Loucy (cell line): Measurements from ENCODE around the gene SDK1.

Experiments used
- EZH2phosphoT487 ChIP-seq: fragments of 200-600 bp; IDR thresholded peaks from 2 replicates; pipeline ENCODE4 v1.6.1; 2018; ENCODE audit warnings: antibody characterized with exemption, mild to moderate bottlenecking, moderate library complexity, borderline replicate concordance
- TF ChIP-seq, protein P1 (sequence below): fragments of 200-600 bp; sonication (generic); conservative IDR thresholded peaks from 2 replicates; pipeline ENCODE4 v1.5.1; 2014; ENCODE audit warnings: mild to moderate bottlenecking, antibody characterized with exemption, low read length

DNA sequence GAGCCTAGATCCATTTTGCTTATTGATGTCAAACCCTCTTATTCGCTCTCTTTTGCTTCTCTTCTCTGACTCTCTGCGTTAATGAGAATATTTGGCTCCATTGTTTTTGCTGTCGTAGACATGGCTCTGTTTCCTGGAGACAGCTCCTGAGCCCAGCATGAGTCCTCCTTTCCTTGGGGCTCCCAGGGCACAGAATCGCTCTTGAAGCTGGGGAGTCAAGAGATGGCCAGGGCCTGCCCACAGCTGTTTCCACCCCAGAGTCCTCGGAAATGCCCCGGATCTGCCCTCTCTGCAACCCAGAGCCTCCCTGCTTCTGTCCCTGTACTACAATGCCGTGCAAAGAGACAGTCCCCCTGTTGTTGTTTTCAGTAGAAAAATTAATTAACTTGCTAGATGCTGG, 814.4 kb downstream of the SDK1 start:
- TF ChIP-seq, protein P1, sequence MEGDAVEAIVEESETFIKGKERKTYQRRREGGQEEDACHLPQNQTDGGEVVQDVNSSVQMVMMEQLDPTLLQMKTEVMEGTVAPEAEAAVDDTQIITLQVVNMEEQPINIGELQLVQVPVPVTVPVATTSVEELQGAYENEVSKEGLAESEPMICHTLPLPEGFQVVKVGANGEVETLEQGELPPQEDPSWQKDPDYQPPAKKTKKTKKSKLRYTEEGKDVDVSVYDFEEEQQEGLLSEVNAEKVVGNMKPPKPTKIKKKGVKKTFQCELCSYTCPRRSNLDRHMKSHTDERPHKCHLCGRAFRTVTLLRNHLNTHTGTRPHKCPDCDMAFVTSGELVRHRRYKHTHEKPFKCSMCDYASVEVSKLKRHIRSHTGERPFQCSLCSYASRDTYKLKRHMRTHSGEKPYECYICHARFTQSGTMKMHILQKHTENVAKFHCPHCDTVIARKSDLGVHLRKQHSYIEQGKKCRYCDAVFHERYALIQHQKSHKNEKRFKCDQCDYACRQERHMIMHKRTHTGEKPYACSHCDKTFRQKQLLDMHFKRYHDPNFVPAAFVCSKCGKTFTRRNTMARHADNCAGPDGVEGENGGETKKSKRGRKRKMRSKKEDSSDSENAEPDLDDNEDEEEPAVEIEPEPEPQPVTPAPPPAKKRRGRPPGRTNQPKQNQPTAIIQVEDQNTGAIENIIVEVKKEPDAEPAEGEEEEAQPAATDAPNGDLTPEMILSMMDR = no peak
- no peak for TF ChIP-seq EZH2phosphoT487
